Measurements from ENCODE around the gene ILK. TPM values are rescaled to one million over a fixed set of nuclear protein-coding genes. Genes with fewer than 3 reads are reported as not detected.

Gene ILK
- total and polyA plus RNA-seq, 2 donors (not counting 3 experiments of a cell fraction or from before 2014, with no cell fraction given) = 221 to 296 TPM

DNA sequence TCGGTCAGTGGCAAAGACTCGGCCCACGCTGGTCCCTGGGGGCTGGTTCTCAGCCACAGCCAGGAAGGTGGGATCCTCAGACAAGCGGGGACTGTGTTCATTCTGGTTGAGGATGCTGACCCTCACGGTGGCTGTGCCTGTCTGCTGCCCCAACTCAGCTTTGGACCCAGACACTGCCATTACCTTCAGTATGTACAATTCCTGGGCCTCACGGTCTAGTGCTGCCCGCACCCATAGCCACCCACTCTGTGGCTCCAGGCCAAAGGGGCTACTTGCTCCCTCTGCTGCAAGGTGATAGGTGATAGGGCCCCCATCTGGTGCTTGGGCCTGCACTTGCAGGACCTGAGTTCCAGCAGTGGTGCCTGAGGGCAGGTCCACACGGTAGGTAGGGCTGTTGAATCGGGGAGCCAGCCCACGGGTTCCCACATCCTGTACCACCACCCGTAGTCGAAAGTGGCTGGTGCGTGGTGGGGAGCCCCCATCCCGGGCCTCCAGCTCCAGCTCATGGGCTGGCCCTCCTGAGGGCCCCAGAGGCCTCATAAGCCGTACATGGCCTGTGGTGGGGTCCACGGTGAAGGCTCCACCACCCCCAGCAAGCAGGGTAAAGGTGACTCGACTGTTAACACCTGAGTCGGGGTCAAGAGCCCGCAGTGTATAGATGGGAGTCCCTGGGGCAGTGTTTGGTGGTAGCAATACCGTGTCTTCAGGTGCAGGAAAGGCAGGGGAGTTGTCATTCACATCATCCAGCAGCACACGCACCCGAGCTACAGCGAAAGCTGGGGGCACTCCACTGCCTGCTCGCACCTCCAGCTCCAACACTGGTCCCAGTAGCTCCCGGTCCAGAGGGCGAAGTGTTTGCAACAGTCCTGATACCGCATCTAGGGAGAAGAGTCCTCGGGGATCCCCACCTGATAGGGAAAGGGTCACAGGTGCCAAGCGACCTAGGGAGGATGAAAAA is 28.8 kb downstream of the ILK start:
- peaks cover 34% of the 10 kb centered on the region for H3K4me1 ChIP-seq (ENCODE audit: control insufficient read depth, extremely low read depth, insufficient read depth, low read length)
- no peak overlapping the region for H3K27ac ChIP-seq (ENCODE audit: insufficient read depth, low read depth, low read length)
- no peaks in the 10 kb centered on the region for H3K9me1 ChIP-seq (replicated peaks; ENCODE audit: control insufficient read depth, extremely low read depth, insufficient read depth, low read length)
- TF ChIP-seq POLR2AphosphoS5 (IDR thresholded peaks at IDR 0.05; ENCODE audit: insufficient read depth, low read depth, low read length) (no peak), FOS (IDR thresholded peaks at IDR 0.05; ENCODE audit: borderline replicate concordance, insufficient read depth, low read length) (no peak), POLR2A (IDR thresholded peaks at IDR 0.05; ENCODE audit: low read depth, low read length) (no peak), JUN (IDR thresholded peaks at IDR 0.05; ENCODE audit: borderline replicate concordance, insufficient read depth, insufficient read length, low read depth) (no peak), MYC (IDR thresholded peaks at IDR 0.05; ENCODE audit: low read depth, low read length) (no peak), GATA2 (IDR thresholded peaks at IDR 0.05; ENCODE audit: insufficient read depth, insufficient read length, low read depth, low read length) (no peak), EZH2 (IDR thresholded peaks at IDR 0.05; ENCODE audit: borderline replicate concordance, low read depth, low read length, severe bottlenecking) (no peak)
- TF ChIP-seq, protein P1, sequence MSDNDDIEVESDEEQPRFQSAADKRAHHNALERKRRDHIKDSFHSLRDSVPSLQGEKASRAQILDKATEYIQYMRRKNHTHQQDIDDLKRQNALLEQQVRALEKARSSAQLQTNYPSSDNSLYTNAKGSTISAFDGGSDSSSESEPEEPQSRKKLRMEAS (IDR thresholded peaks at IDR 0.05; ENCODE audit: insufficient read depth, insufficient read length) = no peak
- TF ChIP-seq, protein P2, sequence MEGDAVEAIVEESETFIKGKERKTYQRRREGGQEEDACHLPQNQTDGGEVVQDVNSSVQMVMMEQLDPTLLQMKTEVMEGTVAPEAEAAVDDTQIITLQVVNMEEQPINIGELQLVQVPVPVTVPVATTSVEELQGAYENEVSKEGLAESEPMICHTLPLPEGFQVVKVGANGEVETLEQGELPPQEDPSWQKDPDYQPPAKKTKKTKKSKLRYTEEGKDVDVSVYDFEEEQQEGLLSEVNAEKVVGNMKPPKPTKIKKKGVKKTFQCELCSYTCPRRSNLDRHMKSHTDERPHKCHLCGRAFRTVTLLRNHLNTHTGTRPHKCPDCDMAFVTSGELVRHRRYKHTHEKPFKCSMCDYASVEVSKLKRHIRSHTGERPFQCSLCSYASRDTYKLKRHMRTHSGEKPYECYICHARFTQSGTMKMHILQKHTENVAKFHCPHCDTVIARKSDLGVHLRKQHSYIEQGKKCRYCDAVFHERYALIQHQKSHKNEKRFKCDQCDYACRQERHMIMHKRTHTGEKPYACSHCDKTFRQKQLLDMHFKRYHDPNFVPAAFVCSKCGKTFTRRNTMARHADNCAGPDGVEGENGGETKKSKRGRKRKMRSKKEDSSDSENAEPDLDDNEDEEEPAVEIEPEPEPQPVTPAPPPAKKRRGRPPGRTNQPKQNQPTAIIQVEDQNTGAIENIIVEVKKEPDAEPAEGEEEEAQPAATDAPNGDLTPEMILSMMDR (IDR thresholded peaks at IDR 0.05; ENCODE audit: extremely low read depth in 1 of 2, insufficient read depth in 1 of 2, low read depth in 1 of 2, low read length in 2 of 2) = no peak
- H3K9ac ChIP-seq (replicated peaks; ENCODE audit: extremely low read depth, insufficient read depth, low read length) = no peak overlapping the region
- H3K4me2 ChIP-seq (ENCODE audit: insufficient read depth, low read length) = no peak overlapping the region
- DNase-seq (ENCODE audit: low read depth, low spot score) = no peak
- no peaks in the 10 kb centered on the region for H3K27me3 ChIP-seq (ENCODE audit: control insufficient read depth in 2 of 2, insufficient read depth in 2 of 2, low read length in 2 of 2)
- intact Hi-C loops (cut with micrococcal nuclease) (no loop called here), dilution Hi-C loops (cut with MboI; ENCODE audit: extremely low pct_ligation_motif_present, low sequenced_read_pairs) (no loop called here)
- no peaks in the 10 kb centered on the region for H3K9me3 ChIP-seq (replicated peaks; ENCODE audit: control insufficient read depth, insufficient read depth, low read length)
- FAIRE-seq = no peak
- peaks cover 2% of the 10 kb centered on the region for H3K79me2 ChIP-seq (ENCODE audit: control insufficient read depth, insufficient read depth, low read length)
- H3K4me3 ChIP-seq (replicated peaks in 1 of 3; ENCODE audit: insufficient read depth in 1 of 3, low read depth in 1 of 3, low read length in 3 of 3) = no peak overlapping the region
- ChIA-PET CTCF (interaction anchor here (1.0 to 1.7 kb wide), 4 partner anchors 35 to 101 kb away, joined by 3 to 4 read pairs (median 3); no protein-coding TSS in a partner anchor), POLR2A (interaction anchor here (0.9 to 1.0 kb wide), 2 partner anchors 14 to 51 kb away, joined by 3 to 4 read pairs; partner anchors contain the start of gene MRPL17)
- H4K20me1 ChIP-seq (replicated peaks; ENCODE audit: control insufficient read depth, extremely low read depth, insufficient read depth, low read length) = no peaks in the 10 kb centered on the region
- no TSS peak for BruUV-seq (replicated peaks)
- H2AFZ ChIP-seq (ENCODE audit: low read depth, low read length) = no peak overlapping the region
- peaks cover 2 to 51% of the 10 kb centered on the region in 2 experiments for H3K36me3 ChIP-seq (ENCODE audit: control insufficient read depth in 2 of 2, extremely low read depth in 1 of 2, insufficient read depth in 2 of 2, low read length in 2 of 2)

All from endothelial cell of umbilical vein (primary cell).